Body of pancreas (tissue), 4 donors: ENCODE data around the gene SNRNP70. TPM values are rescaled to one million over a fixed set of nuclear protein-coding genes. Genes with fewer than 3 reads are reported as not detected.
A peak's percentile ranks its signal among the peaks of the same experiment; 100 is the strongest.

ENCODE experiments used
- ATAC-seq: fragments of 150-250 bp; one replicate; pipeline ENCODE4 v1.9.1; 2016
- DNase-seq, 4 donors: peaks; one replicate each; pipeline ENCODE4 v3.0.0-alpha.2; 2019
- H3K27ac ChIP-seq, 4 donors: fragments of 200-600 bp; sonication (generic); 1 replicate in 3 of 4; 2 replicates in 1 of 4; pipeline versions ENCODE4 v1.5.1 to v1.6.1; 2016 to 2019; ENCODE audit warnings: mild to moderate bottlenecking in 1 of 4, mixed read lengths in 1 of 4, moderate library complexity in 1 of 4
- H3K27me3 ChIP-seq, 2 donors: fragments of 200-600 bp; sonication (generic); one replicate each; pipeline ENCODE4 v1.6.0; 2016; ENCODE audit warnings: mild to moderate bottlenecking in 1 of 2
- H3K36me3 ChIP-seq, 2 donors: fragments of 200-600 bp; sonication (generic); replicated peaks in 1 of 2; 2 replicates each; pipeline ENCODE4 v1.5.1; 2016; ENCODE audit warnings: low read depth in 2 of 2; ENCODE audit not compliant: insufficient read depth in 1 of 2
- H3K4me1 ChIP-seq: fragments of 200-600 bp; sonication (generic); one replicate; pipeline ENCODE4 v1.6.0; 2016
- H3K4me3 ChIP-seq, 2 donors: fragments of 200-600 bp; sonication (generic); 1 replicate in 1 of 2; 2 replicates in 1 of 2; pipeline ENCODE4 v1.5.1; 2016 to 2019
- H3K9me3 ChIP-seq, 3 donors: fragments of 200-600 bp; sonication (generic); 1 replicate in 2 of 3; 2 replicates in 1 of 3; pipeline ENCODE4 v1.5.1; 2016
- POLR2A ChIP-seq, 3 donors: fragments of 450-650 bp; IDR thresholded peaks; one replicate each; pipeline ENCODE4 v1.6.1; 2016; ENCODE audit warnings: antibody characterized with exemption in 3 of 3, mild to moderate bottlenecking in 2 of 3
- WGBS, 2 donors: methylation state at CpG; one replicate each; pipeline ENCODE4 v1.1.5; 2017; 5-methylcytosine and 5-hydroxymethylcytosine counted together
- intact Hi-C: fragments of 100-400 bp; cut with DNase I; formaldehyde crosslinking; loops from one replicate; pipeline ENCODE4 v1.15.1; 2023
- total RNA-seq, 2 donors: library from RNA; depleted of rRNA; stranded (reverse); fragments of >200 nt; gene quantifications; one replicate each; pipeline ENCODE4 v1.1.0, GENCODE V29; 2016
- TF ChIP-seq, protein P1 (sequence below), 7 experiments: fragments of 450-650 bp in 4 of 7; fragments of 200-600 bp in 3 of 7; sonication (generic) in 3 of 7; IDR thresholded peaks; one replicate each; pipeline ENCODE4 v1.5.1; 2016 to 2019; ENCODE audit warnings: antibody characterized with exemption in 7 of 7

The SNRNP70 gene
- total RNA-seq, 2 donors from 2014 or later = 199 to 588 TPM

DNA sequence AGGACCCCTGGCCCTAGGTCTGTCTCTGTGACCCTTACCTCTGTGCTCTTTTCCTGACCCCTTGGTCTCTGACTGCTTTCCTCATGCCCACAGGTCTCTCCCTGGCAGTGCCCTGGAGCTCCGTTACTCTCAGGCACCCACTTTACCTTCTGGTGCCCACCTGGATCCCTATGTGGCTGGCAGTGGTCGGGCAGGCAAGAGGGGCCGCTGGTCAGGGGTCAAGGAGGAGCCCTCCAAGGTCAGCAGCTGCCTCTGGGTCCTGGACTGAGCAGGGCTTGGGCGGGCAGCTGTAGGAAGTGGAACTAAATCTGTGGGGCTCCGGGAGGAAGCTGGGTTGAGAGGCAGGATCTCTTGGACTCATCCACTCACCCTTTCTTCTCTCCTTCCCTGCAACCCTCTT, 50.4 kb downstream of the SNRNP70 start:
- no peaks in the 10 kb centered on the region for H3K36me3 ChIP-seq
- WGBS, 2 donors = 89 to 90% methylated on average over 5 of the region's 5 CpGs
- no peaks in the 10 kb centered on the region for H3K9me3 ChIP-seq
- no peaks in the 10 kb centered on the region for H3K27me3 ChIP-seq
- no peak overlapping the region for H3K4me3 ChIP-seq
- H3K27ac ChIP-seq = no peak overlapping the region
- H3K4me1 ChIP-seq = peaks cover 13% of the 10 kb centered on the region
- no peak for ATAC-seq
- TF ChIP-seq, protein P1, sequence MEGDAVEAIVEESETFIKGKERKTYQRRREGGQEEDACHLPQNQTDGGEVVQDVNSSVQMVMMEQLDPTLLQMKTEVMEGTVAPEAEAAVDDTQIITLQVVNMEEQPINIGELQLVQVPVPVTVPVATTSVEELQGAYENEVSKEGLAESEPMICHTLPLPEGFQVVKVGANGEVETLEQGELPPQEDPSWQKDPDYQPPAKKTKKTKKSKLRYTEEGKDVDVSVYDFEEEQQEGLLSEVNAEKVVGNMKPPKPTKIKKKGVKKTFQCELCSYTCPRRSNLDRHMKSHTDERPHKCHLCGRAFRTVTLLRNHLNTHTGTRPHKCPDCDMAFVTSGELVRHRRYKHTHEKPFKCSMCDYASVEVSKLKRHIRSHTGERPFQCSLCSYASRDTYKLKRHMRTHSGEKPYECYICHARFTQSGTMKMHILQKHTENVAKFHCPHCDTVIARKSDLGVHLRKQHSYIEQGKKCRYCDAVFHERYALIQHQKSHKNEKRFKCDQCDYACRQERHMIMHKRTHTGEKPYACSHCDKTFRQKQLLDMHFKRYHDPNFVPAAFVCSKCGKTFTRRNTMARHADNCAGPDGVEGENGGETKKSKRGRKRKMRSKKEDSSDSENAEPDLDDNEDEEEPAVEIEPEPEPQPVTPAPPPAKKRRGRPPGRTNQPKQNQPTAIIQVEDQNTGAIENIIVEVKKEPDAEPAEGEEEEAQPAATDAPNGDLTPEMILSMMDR (IDR thresholded peaks at IDR 0.05) = no peak
- TF ChIP-seq POLR2A (IDR thresholded peaks at IDR 0.05) = no peak
- DNase-seq = no peak
- intact Hi-C loops = no loop called here

DNA sequence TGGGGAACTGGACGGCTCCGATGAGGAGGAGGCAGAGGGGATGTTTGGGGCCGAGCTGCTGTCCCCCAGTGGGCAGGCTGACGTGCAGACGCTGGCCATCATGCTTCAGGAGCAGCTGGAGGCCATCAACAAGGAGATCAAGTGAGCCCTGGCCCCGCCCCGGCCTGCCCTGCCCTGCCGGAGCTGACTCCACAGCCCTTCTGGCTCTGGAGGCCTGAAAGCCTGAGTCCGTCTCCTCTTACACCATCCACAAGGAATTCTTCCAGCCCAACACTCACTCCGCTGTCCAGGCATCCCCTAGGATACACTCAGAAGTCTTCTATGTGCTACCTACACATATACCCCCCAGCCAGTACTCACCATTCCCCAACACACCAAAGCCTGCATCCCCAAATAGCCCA, 51.5 kb downstream of the SNRNP70 start:
- peaks cover 13% of the 10 kb centered on the region for H3K4me1 ChIP-seq
- DNase-seq (no peak), ATAC-seq (peak; percentile 9)
- no peaks in the 10 kb centered on the region for H3K9me3 ChIP-seq
- no peak overlapping the region for H3K4me3 ChIP-seq
- no peaks in the 10 kb centered on the region for H3K36me3 ChIP-seq
- H3K27me3 ChIP-seq = no peaks in the 10 kb centered on the region
- H3K27ac ChIP-seq = no peak overlapping the region
- intact Hi-C loops = no loop called here
- WGBS, 2 donors = 78 to 84% methylated on average over 5 to 10 of the region's 10 CpGs
- TF ChIP-seq, protein P1 (IDR thresholded peaks at IDR 0.05) = no peak
- no peak for TF ChIP-seq POLR2A (IDR thresholded peaks at IDR 0.05)

DNA sequence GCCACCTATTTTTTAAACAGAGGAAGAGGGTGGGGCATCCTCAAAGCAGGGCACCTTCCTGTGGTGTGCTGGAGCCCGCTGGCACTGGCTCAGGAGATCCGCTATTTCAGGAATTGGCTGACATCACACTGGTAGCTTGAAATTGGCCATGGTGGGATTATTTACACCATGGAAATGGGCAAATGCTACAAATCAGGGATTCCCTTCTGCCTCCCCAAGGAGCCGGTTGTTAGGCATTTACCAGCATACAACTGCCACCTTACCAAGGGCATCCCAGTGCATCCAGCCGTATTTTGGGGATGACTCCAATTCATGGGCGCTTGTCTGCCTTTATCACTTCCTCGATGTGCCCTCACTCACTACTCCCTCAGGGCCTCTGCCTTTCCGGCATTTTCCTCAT, 55.7 kb downstream of the SNRNP70 start:
- no peaks in the 10 kb centered on the region for H3K27me3 ChIP-seq
- H3K27ac ChIP-seq = no peak overlapping the region
- intact Hi-C loops = loop anchor here (10.0 kb wide), 1 partner anchor 46 kb away; no protein-coding TSS in a partner anchor
- peaks cover 21% of the 10 kb centered on the region for H3K4me1 ChIP-seq
- no peak for TF ChIP-seq POLR2A (IDR thresholded peaks at IDR 0.05)
- TF ChIP-seq, protein P1 (IDR thresholded peaks at IDR 0.05) = no peak
- no peaks in the 10 kb centered on the region for H3K9me3 ChIP-seq
- no peak for DNase-seq
- H3K4me3 ChIP-seq = no peak overlapping the region
- no peaks in the 10 kb centered on the region for H3K36me3 ChIP-seq
- WGBS, 2 donors = 78 to 95% methylated on average over 5 to 7 of the region's 7 CpGs
- ATAC-seq = no peak

DNA sequence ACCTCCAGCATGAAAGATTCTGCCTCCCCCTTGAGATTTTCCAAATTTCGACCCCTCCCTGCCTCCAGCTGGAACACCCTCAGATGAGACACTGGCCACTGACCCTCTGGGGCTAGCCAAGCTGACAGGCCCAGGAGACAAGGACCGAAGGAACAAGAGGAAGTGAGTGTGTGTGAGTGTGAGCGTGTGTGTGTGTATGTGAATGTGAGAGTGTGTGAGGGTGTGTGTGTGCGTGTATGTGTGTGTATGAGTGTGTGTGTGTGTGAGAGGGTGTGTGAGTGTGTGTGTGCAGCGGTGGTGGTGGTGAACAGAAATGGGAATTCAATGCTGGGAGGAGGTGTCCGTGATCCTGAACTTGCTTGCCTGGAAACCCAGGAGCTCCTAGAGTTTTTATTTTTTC, 56.1 kb downstream of the SNRNP70 start:
- H3K4me1 ChIP-seq = peaks cover 25% of the 10 kb centered on the region
- no peaks in the 10 kb centered on the region for H3K27me3 ChIP-seq
- no peak overlapping the region for H3K4me3 ChIP-seq
- DNase-seq (no peak), ATAC-seq (no peak)
- WGBS, 2 donors = 65 to 74% methylated on average over 6 of the region's 6 CpGs
- no peak overlapping the region for H3K27ac ChIP-seq
- intact Hi-C loops = loop anchor here (10.0 kb wide), 1 partner anchor 47 kb away; no protein-coding TSS in a partner anchor
- no peak for TF ChIP-seq POLR2A (IDR thresholded peaks at IDR 0.05)
- TF ChIP-seq, protein P1 (IDR thresholded peaks at IDR 0.05) = no peak
- H3K36me3 ChIP-seq = no peaks in the 10 kb centered on the region
- H3K9me3 ChIP-seq = no peaks in the 10 kb centered on the region

DNA sequence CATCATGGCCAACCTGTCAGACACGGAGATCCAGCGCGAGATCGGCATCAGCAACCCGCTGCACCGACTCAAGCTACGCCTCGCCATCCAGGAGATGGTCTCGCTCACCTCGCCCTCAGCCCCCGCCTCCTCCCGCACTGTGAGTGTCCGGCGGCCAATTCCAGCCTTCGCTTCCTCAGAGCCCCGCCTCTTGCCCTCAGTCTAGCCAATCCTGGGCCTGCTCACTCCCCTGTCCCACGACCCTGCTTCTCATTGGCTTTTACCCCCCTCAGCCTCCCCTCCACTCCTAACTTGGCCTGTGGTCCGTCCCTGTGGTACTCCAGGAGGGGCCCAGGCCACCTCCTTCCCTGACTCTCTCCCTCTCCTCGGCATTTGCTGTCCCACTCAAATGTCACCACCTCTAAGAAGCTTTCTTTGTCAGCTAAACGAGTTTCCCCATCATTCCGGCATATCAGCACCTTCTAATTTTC, 57.6 kb downstream of the SNRNP70 start:
- no peak overlapping the region for H3K27ac ChIP-seq
- intact Hi-C loops = loop anchor here (10.0 kb wide), 1 partner anchor 48 kb away; no protein-coding TSS in a partner anchor
- ATAC-seq (peak; percentile 97), DNase-seq (peak; percentile 88 to 94 (median 93))
- whole genome bisulfite sequencing, 2 donors = 1 to 5% methylated on average over 20 to 21 of the region's 21 CpGs
- no peaks in the 10 kb centered on the region for H3K36me3 ChIP-seq
- TF ChIP-seq, protein P1 (IDR thresholded peaks at IDR 0.05) = no peak
- TF ChIP-seq POLR2A (IDR thresholded peaks at IDR 0.05) = peak in 1 of 3 donors; percentile 14
- H3K4me1 ChIP-seq = peaks cover 25% of the 10 kb centered on the region
- peak overlapping the region in 1 of 2 donors; percentile 32 for H3K4me3 ChIP-seq
- H3K9me3 ChIP-seq = no peaks in the 10 kb centered on the region
- H3K27me3 ChIP-seq = no peaks in the 10 kb centered on the region
